NCI-H2029 (cell line): ENCODE data around the gene PEAR1.

Source experiments
- DNase-seq: peaks from one replicate; lab custom pipeline; 2025; lab: John Stamatoyannopoulos, UW

The PEAR1 gene

GRCh38 chr1:156893048-156893953 lies at the start of gene PEAR1:
PEAR1 (plus strand) TSS chr1:156893718; CDS start chr1:156903927, 10,209 bp downstream.
- DNase-seq = no peak

GRCh38 chr1:156844102-156844501 lies 49.4 kb upstream of the PEAR1 start:
- DNase-seq = no peak

- DNase-seq = no peak
These were observed 48.9 kb upstream of the PEAR1 start for GRCh38 chr1:156844638-156845037.

GRCh38 chr1:156845055-156845952 lies 48.2 kb upstream of the PEAR1 start:
- no peak for DNase-seq

GRCh38 chr1:156845953-156846545 lies 47.5 kb upstream of the PEAR1 start:
- DNase-seq = no peak

GRCh38 chr1:156846643-156847042 lies 46.9 kb upstream of the PEAR1 start:
- DNase-seq = no peak

- no peak for DNase-seq
These were observed 45.7 kb upstream of the PEAR1 start for GRCh38 chr1:156847591-156848460.

- no peak for DNase-seq
These were observed 44.9 kb upstream of the PEAR1 start for GRCh38 chr1:156848461-156849150.

- DNase-seq = no peak
These were observed 44.4 kb upstream of the PEAR1 start for GRCh38 chr1:156849151-156849496.

GRCh38 chr1:156851779-156852417 lies 41.6 kb upstream of the PEAR1 start:
- DNase-seq = peak; percentile 56

- peak; percentile 88 for DNase-seq
These were observed 41.1 kb upstream of the PEAR1 start for GRCh38 chr1:156852418-156852874.

- no peak for DNase-seq
These were observed 39.8 kb upstream of the PEAR1 start for GRCh38 chr1:156853761-156854160.

- no peak for DNase-seq
These were observed 38.9 kb upstream of the PEAR1 start for GRCh38 chr1:156854634-156855033.

GRCh38 chr1:156856282-156856785 lies 37.2 kb upstream of the PEAR1 start:
- no peak for DNase-seq

GRCh38 chr1:156857532-156857931 lies 36.0 kb upstream of the PEAR1 start:
- no peak for DNase-seq

GRCh38 chr1:156858555-156858956 lies 35.0 kb upstream of the PEAR1 start:
- no peak for DNase-seq

- DNase-seq = no peak
These were observed 34.5 kb upstream of the PEAR1 start, which contains the start of gene INSRR for GRCh38 chr1:156858959-156859522. INSRR (minus strand) TSS chr1:156859117; CDS start chr1:156858621, 496 bp downstream.

- no peak for DNase-seq
These were observed 33.9 kb upstream of the PEAR1 start for GRCh38 chr1:156859523-156860112.

- DNase-seq = no peak
These were observed 33.3 kb upstream of the PEAR1 start for GRCh38 chr1:156860113-156860627.
